Gastroesophageal sphincter (tissue), 4 donors: ENCODE results near the gene PUDP. TPM values are rescaled to one million over a fixed set of nuclear protein-coding genes. Genes with fewer than 3 reads are reported as not detected.

Source experiments
- ATAC-seq: fragments of 150-250 bp; one replicate; pipeline ENCODE4 v1.9.1; 2016; ENCODE audit warnings: mild to moderate bottlenecking, moderate library complexity
- H3K27ac ChIP-seq, 4 donors: fragments of 200-600 bp; sonication (generic) in 3 of 4; 1 replicate in 3 of 4; 2 replicates in 1 of 4; pipeline ENCODE4 v1.5.1; 2016 to 2019
- H3K27me3 ChIP-seq: fragments of 200-600 bp; sonication (generic); one replicate; pipeline ENCODE4 v1.5.1; 2019
- H3K36me3 ChIP-seq, 2 donors: fragments of 200-600 bp; sonication (generic); one replicate each; pipeline ENCODE4 v1.5.1; 2019; ENCODE audit warnings: control low read depth in 1 of 2
- H3K4me1 ChIP-seq, 3 donors: fragments of 200-600 bp; sonication (generic); 1 replicate in 2 of 3; 2 replicates in 1 of 3; pipeline ENCODE4 v1.5.1; 2016 to 2019; ENCODE audit warnings: control low read depth in 2 of 3
- H3K4me3 ChIP-seq, 2 donors: fragments of 200-600 bp; sonication (generic); one replicate each; pipeline ENCODE4 v1.5.1; 2019; ENCODE audit warnings: mild to moderate bottlenecking in 1 of 2, moderate library complexity in 1 of 2
- H3K9me3 ChIP-seq, 3 donors: fragments of 200-600 bp; sonication (generic); one replicate each; pipeline ENCODE4 v1.5.1; 2017 to 2019; ENCODE audit warnings: control low read depth in 2 of 3
- EP300 ChIP-seq: sonication (generic); formaldehyde crosslinking; IDR thresholded peaks from one replicate; pipeline ENCODE4 v1.6.1; 2017; ENCODE audit warnings: antibody characterized with exemption, mild to moderate bottlenecking
- POLR2A ChIP-seq, 2 donors: fragments of 450-650 bp; IDR thresholded peaks; one replicate each; pipeline ENCODE4 v1.6.1; 2017; ENCODE audit warnings: antibody characterized with exemption in 2 of 2, mild to moderate bottlenecking in 2 of 2, moderate library complexity in 1 of 2
- POLR2AphosphoS5 ChIP-seq: sonication (generic); formaldehyde crosslinking; IDR thresholded peaks from one replicate; pipeline ENCODE4 v1.6.1; 2017; ENCODE audit warnings: antibody characterized with exemption
- WGBS, 2 donors: methylation state at CpG; one replicate each; pipeline ENCODE4 v1.1.5; 2018; ENCODE audit warnings: low coverage in 1 of 2; 5-methylcytosine and 5-hydroxymethylcytosine counted together
- total RNA-seq, 4 donors: library from RNA; depleted of rRNA; stranded (reverse); fragments of >200 nt; gene quantifications; one replicate each; pipeline ENCODE4 v1.1.0, GENCODE V29; 2016
- TF ChIP-seq, protein P1 (sequence below), 4 experiments: fragments of 200-600 bp in 2 of 4; fragments of 450-650 bp in 2 of 4; sonication (generic) in 1 of 4; IDR thresholded peaks; one replicate each; pipeline ENCODE4 v1.5.1; 2017 to 2019; ENCODE audit warnings: antibody characterized with exemption in 4 of 4, mild to moderate bottlenecking in 2 of 4, moderate library complexity in 2 of 4

The PUDP gene
- total RNA-seq = 10 to 100 TPM in 1 of 4 donors, 1 to 10 TPM in 3; 4.8 to 10.5 (median 8.1) TPM

DNA sequence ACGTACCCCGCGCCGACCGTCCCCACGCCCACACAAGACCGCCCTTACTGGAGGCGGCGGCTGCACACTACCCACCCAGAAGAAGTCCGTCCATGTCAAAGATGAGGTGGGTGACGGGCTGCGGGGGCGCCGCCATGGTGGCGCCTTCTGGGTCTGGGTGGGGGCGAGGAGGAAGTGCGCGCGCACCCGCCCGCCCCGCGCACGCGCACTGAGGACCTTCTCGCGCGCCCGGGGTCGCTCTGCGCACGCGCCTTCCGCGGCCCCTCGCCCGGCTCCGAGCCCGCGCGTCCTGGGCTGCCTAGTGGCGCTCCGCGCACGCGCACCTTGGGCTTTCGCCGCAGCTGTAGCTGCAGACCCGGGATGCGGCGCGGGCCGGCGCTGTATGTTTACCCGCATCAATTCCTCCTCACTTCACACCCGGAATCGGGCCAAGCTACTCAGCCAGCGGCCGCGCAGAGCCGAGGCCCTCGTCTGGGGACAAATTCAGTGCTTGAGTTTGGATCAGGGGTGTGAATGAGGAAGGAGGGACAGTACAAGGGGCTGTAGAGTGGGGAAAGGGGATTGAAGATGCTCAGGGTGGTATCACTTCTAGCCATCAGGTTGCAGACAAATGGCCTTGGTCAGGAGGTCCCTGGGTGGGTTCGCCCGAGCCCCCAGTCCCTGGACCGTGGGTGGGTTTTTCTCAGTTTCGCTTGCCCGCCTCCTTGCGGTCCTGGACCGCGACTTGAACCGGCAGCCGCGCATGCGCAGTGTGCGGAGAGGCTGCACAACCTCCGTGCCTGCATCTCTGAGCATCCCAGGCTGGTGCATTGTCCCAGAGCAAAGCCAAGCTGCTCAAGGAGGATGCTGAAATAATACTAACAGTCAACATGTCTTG lies at the start of gene PUDP:
PUDP (minus strand) TSS at position 176 of the 877 bp plus-strand sequence; CDS start at position 136, 40 bp downstream.
- H3K4me1 ChIP-seq = peaks cover 0 to 6% (median 4%) of the 10 kb centered on the region in 3 donors
- no peaks in the 10 kb centered on the region for H3K9me3 ChIP-seq
- H3K27me3 ChIP-seq = no peaks in the 10 kb centered on the region
- peak within 1 kb of the TSS; percentile 54 to 91 (median 87) for H3K27ac ChIP-seq
- WGBS, 2 donors = 0% methylated on average over 11 of the region's 76 CpGs; no CpG with 5 or more reads in 1 of the 2 donors
- peak; percentile 95 for ATAC-seq
- peak within 1 kb of the TSS; percentile 72 to 76 for H3K4me3 ChIP-seq
- TF ChIP-seq POLR2A (IDR thresholded peaks at IDR 0.05) (peak; percentile 17 to 30), EP300 (no peak)
- TF ChIP-seq, protein P1, sequence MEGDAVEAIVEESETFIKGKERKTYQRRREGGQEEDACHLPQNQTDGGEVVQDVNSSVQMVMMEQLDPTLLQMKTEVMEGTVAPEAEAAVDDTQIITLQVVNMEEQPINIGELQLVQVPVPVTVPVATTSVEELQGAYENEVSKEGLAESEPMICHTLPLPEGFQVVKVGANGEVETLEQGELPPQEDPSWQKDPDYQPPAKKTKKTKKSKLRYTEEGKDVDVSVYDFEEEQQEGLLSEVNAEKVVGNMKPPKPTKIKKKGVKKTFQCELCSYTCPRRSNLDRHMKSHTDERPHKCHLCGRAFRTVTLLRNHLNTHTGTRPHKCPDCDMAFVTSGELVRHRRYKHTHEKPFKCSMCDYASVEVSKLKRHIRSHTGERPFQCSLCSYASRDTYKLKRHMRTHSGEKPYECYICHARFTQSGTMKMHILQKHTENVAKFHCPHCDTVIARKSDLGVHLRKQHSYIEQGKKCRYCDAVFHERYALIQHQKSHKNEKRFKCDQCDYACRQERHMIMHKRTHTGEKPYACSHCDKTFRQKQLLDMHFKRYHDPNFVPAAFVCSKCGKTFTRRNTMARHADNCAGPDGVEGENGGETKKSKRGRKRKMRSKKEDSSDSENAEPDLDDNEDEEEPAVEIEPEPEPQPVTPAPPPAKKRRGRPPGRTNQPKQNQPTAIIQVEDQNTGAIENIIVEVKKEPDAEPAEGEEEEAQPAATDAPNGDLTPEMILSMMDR (IDR thresholded peaks at IDR 0.05) = peak in 2 of 4 experiments; percentile 19 to 60
- H3K36me3 ChIP-seq = no peaks in the 10 kb centered on the region

DNA sequence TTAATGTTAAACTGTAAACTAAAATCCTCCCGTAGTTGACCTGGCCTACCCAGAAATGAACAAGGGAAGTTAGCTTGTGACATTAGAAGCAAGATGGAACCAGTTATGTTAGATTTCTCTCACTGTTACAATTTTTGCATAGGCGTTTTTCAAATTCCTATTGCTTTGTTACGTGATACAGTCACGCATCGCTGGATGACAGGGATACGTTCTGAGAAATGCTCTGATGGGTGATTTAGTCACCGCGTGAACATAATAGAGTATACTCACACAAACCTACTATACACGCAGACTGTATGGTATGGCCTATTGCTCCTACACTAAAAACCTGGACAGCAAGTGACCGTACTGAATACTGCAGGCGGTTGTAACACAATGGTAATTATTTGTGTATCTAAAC lies 46.7 kb upstream of the PUDP start:
- no peaks in the 10 kb centered on the region for H3K4me1 ChIP-seq
- no peaks in the 10 kb centered on the region for H3K9me3 ChIP-seq
- TF ChIP-seq POLR2AphosphoS5 (no peak), POLR2A (IDR thresholded peaks at IDR 0.05) (no peak), EP300 (no peak)
- TF ChIP-seq, protein P1 (IDR thresholded peaks at IDR 0.05) = no peak
- no peak for ATAC-seq
- no peak overlapping the region for H3K27ac ChIP-seq
- no peaks in the 10 kb centered on the region for H3K27me3 ChIP-seq
- H3K36me3 ChIP-seq = no peaks in the 10 kb centered on the region
- WGBS, 2 donors = 95 to 98% methylated on average over 11 of the region's 11 CpGs
- no peak overlapping the region for H3K4me3 ChIP-seq

DNA sequence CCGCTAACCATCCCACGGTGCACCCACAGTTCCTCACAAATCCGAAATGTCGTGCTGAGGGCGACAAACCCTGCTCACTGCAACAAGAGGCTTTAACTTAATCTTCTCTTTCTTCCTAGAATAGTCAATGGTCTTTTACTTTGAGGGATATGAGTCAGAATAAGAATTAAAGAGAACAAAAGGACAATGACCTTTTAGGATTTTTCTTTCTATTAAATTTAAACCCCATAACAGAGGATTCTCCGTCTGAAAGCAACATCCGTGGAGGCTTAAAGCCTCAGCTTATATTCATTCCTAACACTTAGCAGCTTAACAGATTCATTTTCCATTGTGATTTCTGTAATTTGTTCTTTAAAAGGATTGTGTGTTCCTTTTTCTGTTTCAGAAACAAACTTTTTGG lies 44.9 kb upstream of the PUDP start:
- no peaks in the 10 kb centered on the region for H3K4me1 ChIP-seq
- no peaks in the 10 kb centered on the region for H3K27me3 ChIP-seq
- 93 to 94% methylated on average over 2 to 7 of the region's 7 CpGs for WGBS, 2 donors
- no peak overlapping the region for H3K27ac ChIP-seq
- no peak overlapping the region for H3K4me3 ChIP-seq
- H3K9me3 ChIP-seq = no peaks in the 10 kb centered on the region
- H3K36me3 ChIP-seq = no peaks in the 10 kb centered on the region
- no peak for ATAC-seq
- TF ChIP-seq POLR2AphosphoS5 (no peak), POLR2A (IDR thresholded peaks at IDR 0.05) (no peak), EP300 (no peak)
- TF ChIP-seq, protein P1 (IDR thresholded peaks at IDR 0.05) = no peak

DNA sequence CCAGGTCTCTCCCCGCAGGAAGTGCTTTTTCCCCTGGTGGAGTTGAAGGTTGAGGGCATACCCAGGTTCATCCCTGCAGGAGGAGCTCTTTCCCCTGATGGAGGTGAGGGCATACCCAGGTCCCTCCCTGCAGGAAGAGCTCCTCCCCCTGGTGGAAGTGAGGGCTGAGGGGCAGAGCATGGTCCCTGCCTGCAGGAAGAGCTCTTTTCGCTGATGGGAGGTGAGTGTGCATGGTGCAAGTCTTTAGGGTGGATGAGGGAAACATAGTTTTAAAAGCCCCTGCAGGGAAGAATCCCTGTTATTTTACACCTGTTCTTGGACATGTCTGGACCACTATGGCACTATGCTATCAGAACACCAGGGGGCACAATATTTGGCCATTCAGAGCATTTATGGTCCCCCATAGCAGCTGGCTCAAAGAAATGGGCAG lies 43.7 kb upstream of the PUDP start:
- TF ChIP-seq EP300 = no peak
- no peak for TF ChIP-seq POLR2AphosphoS5
- TF ChIP-seq, protein P1 (IDR thresholded peaks at IDR 0.05) = no peak
- TF ChIP-seq POLR2A (IDR thresholded peaks at IDR 0.05) = no peak
- Histone ChIP-seq H3K4me1 (no peaks in the 10 kb centered on the region), H3K27me3 (no peaks in the 10 kb centered on the region), H3K36me3 (no peaks in the 10 kb centered on the region), H3K27ac (no peak overlapping the region), H3K4me3 (no peak overlapping the region), H3K9me3 (no peaks in the 10 kb centered on the region)
- ATAC-seq = no peak
- WGBS, 2 donors = 100% methylated on average over 1 of the region's 2 CpGs; no CpG with 5 or more reads in 1 of the 2 donors

DNA sequence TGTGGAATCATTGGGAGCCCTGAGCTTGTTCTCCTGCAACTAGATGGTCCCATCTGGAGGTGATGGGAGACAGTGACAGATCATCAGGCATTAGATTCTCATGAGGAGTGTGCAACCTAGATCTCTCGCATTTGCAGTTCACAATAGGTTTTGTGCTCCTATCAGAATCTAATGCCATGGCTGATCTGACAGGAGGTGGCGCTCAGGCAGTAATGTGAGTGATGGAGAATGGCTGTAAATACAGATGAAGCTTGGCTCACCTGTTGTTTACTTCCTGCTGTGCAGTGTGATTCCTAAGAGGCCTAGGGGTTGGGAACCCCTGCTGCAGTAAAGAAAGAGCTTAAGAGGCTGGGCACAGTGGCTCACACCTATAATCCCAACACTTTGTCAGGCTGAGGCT lies 42.2 kb upstream of the PUDP start:
- Histone ChIP-seq H3K36me3 (no peaks in the 10 kb centered on the region), H3K9me3 (no peaks in the 10 kb centered on the region), H3K4me1 (no peaks in the 10 kb centered on the region), H3K27ac (no peak overlapping the region), H3K27me3 (no peaks in the 10 kb centered on the region), H3K4me3 (no peak overlapping the region)
- TF ChIP-seq POLR2A (IDR thresholded peaks at IDR 0.05) = no peak
- TF ChIP-seq EP300 = no peak
- no peak for TF ChIP-seq POLR2AphosphoS5
- TF ChIP-seq, protein P1 (IDR thresholded peaks at IDR 0.05) = no peak
- no peak for ATAC-seq
- WGBS, 2 donors = 100% methylated on average over 1 to 2 of the region's 2 CpGs
